ENCODE measurements around the gene ULK3. TPM values are rescaled to one million over a fixed set of nuclear protein-coding genes. Genes with fewer than 3 reads are reported as not detected.

The ULK3 gene, protein sequence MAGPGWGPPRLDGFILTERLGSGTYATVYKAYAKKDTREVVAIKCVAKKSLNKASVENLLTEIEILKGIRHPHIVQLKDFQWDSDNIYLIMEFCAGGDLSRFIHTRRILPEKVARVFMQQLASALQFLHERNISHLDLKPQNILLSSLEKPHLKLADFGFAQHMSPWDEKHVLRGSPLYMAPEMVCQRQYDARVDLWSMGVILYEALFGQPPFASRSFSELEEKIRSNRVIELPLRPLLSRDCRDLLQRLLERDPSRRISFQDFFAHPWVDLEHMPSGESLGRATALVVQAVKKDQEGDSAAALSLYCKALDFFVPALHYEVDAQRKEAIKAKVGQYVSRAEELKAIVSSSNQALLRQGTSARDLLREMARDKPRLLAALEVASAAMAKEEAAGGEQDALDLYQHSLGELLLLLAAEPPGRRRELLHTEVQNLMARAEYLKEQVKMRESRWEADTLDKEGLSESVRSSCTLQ
- total RNA-seq, result 10 to 100 TPM; 51.7 to 74.6 (median 57.7) TPM
- 10 to 100 TPM; 33.2 to 71.5 (median 64.7) TPM for polyA plus RNA-seq
- long read RNA-seq, donor 1, partial matches to known transcripts, result 0 of 4 reads
- long read RNA-seq, donor 1, other reads (novel, unspliced or antisense), result 0 of 4 reads
- long read RNA-seq, donor 2, partial matches to known transcripts, result 0 of 2 reads
- long read RNA-seq, donor 2, other reads (novel, unspliced or antisense), result 0 of 2 reads

DNA sequence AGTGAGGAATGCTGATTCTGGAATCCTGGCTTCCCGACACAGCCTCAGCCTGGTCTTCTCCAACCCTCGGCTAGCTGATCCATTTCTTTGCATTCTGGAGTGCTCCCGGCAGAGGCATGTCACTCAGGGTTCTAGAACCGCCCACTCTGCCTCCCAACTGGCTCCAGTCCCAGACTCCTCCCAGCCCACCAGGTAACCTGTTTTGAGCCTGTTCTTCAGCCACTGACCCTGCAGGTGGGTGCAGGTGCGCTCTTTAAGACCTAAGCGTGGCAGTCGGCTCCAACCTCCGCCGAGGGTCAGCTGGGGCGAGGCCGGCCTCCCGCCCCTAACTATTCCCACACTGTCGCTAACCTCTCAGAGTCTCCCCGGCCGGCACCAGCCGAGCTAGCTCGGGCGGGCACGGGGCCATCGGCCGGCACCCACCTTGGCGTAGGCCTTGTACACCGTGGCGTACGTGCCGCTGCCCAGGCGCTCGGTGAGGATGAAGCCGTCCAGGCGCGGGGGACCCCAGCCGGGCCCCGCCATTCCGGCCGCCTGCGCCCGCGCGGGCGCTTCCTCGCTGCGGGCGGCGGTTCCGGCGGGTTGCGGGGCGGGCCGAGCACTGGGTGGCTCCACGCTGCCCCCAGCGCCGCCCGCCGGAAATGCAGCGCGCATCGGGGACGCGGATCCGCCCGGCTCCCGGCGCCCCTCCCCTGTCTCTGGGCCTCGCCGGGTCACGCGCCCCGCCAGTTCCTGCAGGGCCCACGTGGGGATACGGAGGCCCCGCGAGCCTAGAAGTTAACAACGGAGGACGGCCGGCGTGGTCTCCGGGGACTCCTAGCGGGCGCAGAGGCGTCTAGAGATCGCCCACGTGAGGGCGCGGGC, at the start of gene ULK3:
Gene ULK3 (minus strand): TSS at position 576 of the 864 bp plus-strand sequence. CDS start 51 bp downstream, at position 525.
- 0 to 4% (median 1%) methylated on average over 14 to 84 of the region's 84 CpGs for WGBS, 5 donors
- intact Hi-C loops (cut with DNase I; ENCODE audit: low total_unique reads), result loop anchor here (5.0 kb wide), 2 partner anchors 59 to 61 kb away; partner anchors contain the start of gene CSK
- Histone ChIP-seq H3K9me3 (no peaks in the 10 kb centered on the region), H3K27ac (peak within 1 kb of the TSS; percentile 76 to 92 (median 88)), H3K4me1 (peaks cover 16 to 61% (median 47%) of the 10 kb centered on the region in 6 donors), H3K4me3 (peak within 1 kb of the TSS; percentile 71 to 95 (median 89)), H3K27me3 (replicated peaks in 1 of 7) (no peaks in the 10 kb centered on the region), H3K36me3 (peaks cover 2 to 81% (median 33%) of the 10 kb centered on the region in 6 donors)
- peak; percentile 99 for DNase-seq
- TF ChIP-seq POLR2AphosphoS5 (IDR thresholded peaks at IDR 0.05), result peak; percentile 86 to 93 (median 87)
- TF ChIP-seq, protein P1, sequence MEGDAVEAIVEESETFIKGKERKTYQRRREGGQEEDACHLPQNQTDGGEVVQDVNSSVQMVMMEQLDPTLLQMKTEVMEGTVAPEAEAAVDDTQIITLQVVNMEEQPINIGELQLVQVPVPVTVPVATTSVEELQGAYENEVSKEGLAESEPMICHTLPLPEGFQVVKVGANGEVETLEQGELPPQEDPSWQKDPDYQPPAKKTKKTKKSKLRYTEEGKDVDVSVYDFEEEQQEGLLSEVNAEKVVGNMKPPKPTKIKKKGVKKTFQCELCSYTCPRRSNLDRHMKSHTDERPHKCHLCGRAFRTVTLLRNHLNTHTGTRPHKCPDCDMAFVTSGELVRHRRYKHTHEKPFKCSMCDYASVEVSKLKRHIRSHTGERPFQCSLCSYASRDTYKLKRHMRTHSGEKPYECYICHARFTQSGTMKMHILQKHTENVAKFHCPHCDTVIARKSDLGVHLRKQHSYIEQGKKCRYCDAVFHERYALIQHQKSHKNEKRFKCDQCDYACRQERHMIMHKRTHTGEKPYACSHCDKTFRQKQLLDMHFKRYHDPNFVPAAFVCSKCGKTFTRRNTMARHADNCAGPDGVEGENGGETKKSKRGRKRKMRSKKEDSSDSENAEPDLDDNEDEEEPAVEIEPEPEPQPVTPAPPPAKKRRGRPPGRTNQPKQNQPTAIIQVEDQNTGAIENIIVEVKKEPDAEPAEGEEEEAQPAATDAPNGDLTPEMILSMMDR (IDR thresholded peaks at IDR 0.05 in 8 of 11, conservative IDR thresholded peaks at IDR 0.05 in 3 of 11), result peak; percentile 54 to 94 (median 81)
- peak in 1 of 3 donors; percentile 44 for TF ChIP-seq POLR2A (IDR thresholded peaks at IDR 0.05)

DNA sequence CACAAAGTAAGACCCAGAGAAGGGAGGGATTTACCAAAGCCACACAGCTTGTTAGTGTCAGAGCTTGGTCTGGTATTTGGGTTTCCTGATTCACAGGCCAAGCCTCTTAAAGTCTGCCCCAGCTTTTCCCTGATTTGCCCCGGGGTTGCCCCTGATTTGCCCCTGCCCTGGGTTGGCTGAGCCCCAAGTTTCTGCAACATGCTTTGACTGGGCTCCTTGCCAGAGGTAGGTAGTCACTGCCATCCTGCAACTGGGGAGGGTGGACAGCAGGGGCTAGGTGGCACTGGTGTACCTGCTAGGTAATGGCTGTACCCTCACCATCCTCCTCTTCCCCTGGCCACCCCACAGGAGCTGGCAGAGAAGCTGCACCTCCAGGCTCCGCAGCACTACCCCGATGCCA, 49.4 kb upstream of the ULK3 start:
- WGBS, 5 donors, result 76 to 93% (median 79%) methylated on average over 3 of the region's 3 CpGs
- no peak for TF ChIP-seq POLR2AphosphoS5 (IDR thresholded peaks at IDR 0.05)
- no peak for TF ChIP-seq POLR2A (IDR thresholded peaks at IDR 0.05)
- TF ChIP-seq, protein P1 (IDR thresholded peaks at IDR 0.05 in 8 of 11, conservative IDR thresholded peaks at IDR 0.05 in 3 of 11), result no peak

DNA sequence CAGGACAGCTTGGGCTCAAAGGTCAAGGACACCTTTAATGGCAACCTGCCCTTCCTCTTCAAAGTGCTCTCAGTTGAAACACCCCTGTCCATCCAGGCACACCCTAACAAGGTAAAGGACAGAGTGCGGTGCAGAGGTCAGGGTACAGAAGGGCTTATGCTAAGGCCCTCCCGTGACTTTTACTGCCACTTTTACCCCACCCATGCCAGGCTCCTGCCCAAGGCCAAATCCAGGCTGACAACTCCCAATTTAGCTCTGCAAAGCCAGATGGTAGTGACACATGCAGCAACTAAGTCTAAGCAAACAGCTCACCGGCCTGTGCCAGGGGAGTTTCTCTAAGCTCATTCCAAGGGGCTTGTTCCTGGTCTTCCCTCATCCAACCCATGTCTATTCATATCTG, 48.5 kb upstream of the ULK3 start:
- Histone ChIP-seq H3K4me1 (peaks cover 14 to 61% (median 41%) of the 10 kb centered on the region in 6 donors), H3K9me3 (no peaks in the 10 kb centered on the region), H3K27ac (peak overlapping the region in 4 of 8 donors; percentile 16 to 93 (median 88)), H3K4me3 (no peak overlapping the region), H3K27me3 (replicated peaks in 1 of 7) (no peaks in the 10 kb centered on the region), H3K36me3 (peaks cover 0 to 39% (median 11%) of the 10 kb centered on the region in 6 donors)
- TF ChIP-seq POLR2AphosphoS5 (IDR thresholded peaks at IDR 0.05) (no peak), POLR2A (IDR thresholded peaks at IDR 0.05) (no peak)
- TF ChIP-seq, protein P1 (IDR thresholded peaks at IDR 0.05 in 8 of 11, conservative IDR thresholded peaks at IDR 0.05 in 3 of 11), result no peak
- intact Hi-C loops (cut with DNase I; ENCODE audit: low total_unique reads), result no loop called here
- WGBS, 5 donors, result 76 to 85% (median 78%) methylated on average over 3 of the region's 3 CpGs
- no peak for DNase-seq

More for the DNA sequence above, 49.4 kb upstream of the ULK3 start:
- H3K36me3 ChIP-seq, result peaks cover 0 to 47% (median 14%) of the 10 kb centered on the region in 6 donors
- H3K9me3 ChIP-seq, result no peaks in the 10 kb centered on the region
- intact Hi-C loops (cut with DNase I; ENCODE audit: low total_unique reads), result no loop called here
- H3K27ac ChIP-seq, result peak overlapping the region in 3 of 8 donors; percentile 16 to 93 (median 89)
- DNase-seq, result no peak
- no peaks in the 10 kb centered on the region for H3K27me3 ChIP-seq (replicated peaks in 1 of 7)
- H3K4me3 ChIP-seq, result no peak overlapping the region
- H3K4me1 ChIP-seq, result peaks cover 14 to 66% (median 44%) of the 10 kb centered on the region in 6 donors

Measured in spleen (tissue), 13 donors.